Brain microvascular endothelial cell (primary cell): ENCODE data around the gene NSFL1C.

Experiments
- DNase-seq: peaks from one replicate; pipeline ENCODE4 v3.0.0-alpha.2; 2020
- H3K27ac ChIP-seq: fragments of 250-450 bp; sonication (Bioruptor Pico); 2 replicates; pipeline ENCODE4 v1.5.1; 2020; ENCODE audit warnings: mild to moderate bottlenecking, moderate library complexity
- H3K27me3 ChIP-seq: fragments of 250-450 bp; sonication (Bioruptor Pico); replicated peaks from 2 replicates; pipeline ENCODE4 v1.5.1; 2020; ENCODE audit warnings: mild to moderate bottlenecking
- H3K36me3 ChIP-seq: fragments of 250-450 bp; sonication (Bioruptor Pico); replicated peaks from 2 replicates; pipeline ENCODE4 v1.5.1; 2020; ENCODE audit warnings: mild to moderate bottlenecking
- H3K4me3 ChIP-seq: 2 replicates; pipeline ENCODE4 v1.5.1; 2011; ENCODE audit warnings: low read depth, mild to moderate bottlenecking, control low read depth, low read length, moderate library complexity
- in situ Hi-C: cut with HindIII; loops from 2 replicates; pipeline ENCODE4 v1.10.0; 2017; ENCODE audit warnings: low sequenced_read_pairs, low pct_ligation_motif_present
- TF ChIP-seq, protein P1 (sequence below): IDR thresholded peaks from 2 replicates; pipeline ENCODE4 v1.5.1; 2011; ENCODE audit warnings: low read depth, mild to moderate bottlenecking, moderate library complexity, low read length, control low read depth, inconsistent platforms; ENCODE audit errors: missing control alignments

NSFL1C gene

GRCh38 chr20:1462001-1462400 is 4.6 kb downstream of the NSFL1C start:
- TF ChIP-seq, protein P1, sequence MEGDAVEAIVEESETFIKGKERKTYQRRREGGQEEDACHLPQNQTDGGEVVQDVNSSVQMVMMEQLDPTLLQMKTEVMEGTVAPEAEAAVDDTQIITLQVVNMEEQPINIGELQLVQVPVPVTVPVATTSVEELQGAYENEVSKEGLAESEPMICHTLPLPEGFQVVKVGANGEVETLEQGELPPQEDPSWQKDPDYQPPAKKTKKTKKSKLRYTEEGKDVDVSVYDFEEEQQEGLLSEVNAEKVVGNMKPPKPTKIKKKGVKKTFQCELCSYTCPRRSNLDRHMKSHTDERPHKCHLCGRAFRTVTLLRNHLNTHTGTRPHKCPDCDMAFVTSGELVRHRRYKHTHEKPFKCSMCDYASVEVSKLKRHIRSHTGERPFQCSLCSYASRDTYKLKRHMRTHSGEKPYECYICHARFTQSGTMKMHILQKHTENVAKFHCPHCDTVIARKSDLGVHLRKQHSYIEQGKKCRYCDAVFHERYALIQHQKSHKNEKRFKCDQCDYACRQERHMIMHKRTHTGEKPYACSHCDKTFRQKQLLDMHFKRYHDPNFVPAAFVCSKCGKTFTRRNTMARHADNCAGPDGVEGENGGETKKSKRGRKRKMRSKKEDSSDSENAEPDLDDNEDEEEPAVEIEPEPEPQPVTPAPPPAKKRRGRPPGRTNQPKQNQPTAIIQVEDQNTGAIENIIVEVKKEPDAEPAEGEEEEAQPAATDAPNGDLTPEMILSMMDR, result no peak
- H3K36me3 ChIP-seq, result peaks cover 16% of the 10 kb centered on the region
- in situ Hi-C loops, result no loop called here
- no peak overlapping the region for H3K4me3 ChIP-seq
- H3K27ac ChIP-seq, result no peak overlapping the region
- no peak for DNase-seq
- H3K27me3 ChIP-seq, result no peaks in the 10 kb centered on the region

DNA sequence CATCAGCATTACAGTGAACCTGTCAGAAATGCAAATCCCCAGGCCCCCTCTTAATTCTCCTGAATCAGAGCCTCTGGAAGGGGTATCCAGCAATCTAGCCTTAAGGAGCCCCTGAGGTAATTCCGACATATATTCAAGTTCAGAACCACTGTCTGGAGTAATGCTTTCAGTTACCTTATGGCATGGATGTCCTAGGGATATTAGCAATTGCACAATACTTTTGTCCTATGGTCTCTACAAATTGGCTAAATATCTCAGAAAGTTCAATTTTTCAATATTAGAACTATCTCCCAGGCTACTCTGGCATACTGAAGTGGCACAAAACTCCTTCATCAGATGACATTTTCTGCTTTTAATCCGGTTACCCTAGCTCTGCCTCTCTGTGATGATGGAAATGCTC is 6.4 kb downstream of the NSFL1C start:
- Histone ChIP-seq H3K4me3 (no peak overlapping the region), H3K27ac (no peak overlapping the region), H3K36me3 (peaks cover 21% of the 10 kb centered on the region), H3K27me3 (no peaks in the 10 kb centered on the region)
- no peak for DNase-seq
- in situ Hi-C loops, result no loop called here
- TF ChIP-seq, protein P1, result no peak

DNA sequence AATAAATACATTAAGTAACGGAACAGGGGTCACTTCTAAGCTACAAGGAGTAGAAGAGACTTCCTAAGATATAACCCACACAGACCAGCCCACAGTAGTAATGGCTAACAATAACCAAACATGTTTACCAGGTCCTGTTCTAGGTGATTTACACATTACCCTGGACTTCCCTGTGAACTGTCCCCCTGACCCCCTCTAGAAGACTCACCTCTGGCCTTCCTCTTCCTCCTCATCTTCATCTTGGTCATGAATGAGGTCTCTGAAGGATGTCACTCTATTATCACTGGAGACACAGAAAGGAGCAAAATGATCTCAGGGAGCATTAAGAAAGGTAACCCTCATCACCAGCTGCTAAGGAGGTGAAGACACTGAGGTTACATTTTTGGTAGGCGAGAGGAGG is 8.7 kb downstream of the NSFL1C start:
- TF ChIP-seq, protein P1, result no peak
- in situ Hi-C loops, result no loop called here
- peaks cover 42% of the 10 kb centered on the region for H3K36me3 ChIP-seq

GRCh38 chr20:1456300-1456699 is 10.3 kb downstream of the NSFL1C start:
- Histone ChIP-seq H3K4me3 (no peak overlapping the region), H3K27me3 (no peaks in the 10 kb centered on the region), H3K27ac (peak overlapping the region; percentile 58), H3K36me3 (peaks cover 59% of the 10 kb centered on the region)
- TF ChIP-seq, protein P1, result no peak
- in situ Hi-C loops, result no loop called here
- DNase-seq, result peak; percentile 52

More for the DNA sequence above, 8.7 kb downstream of the NSFL1C start:
- Histone ChIP-seq H3K4me3 (no peak overlapping the region), H3K27me3 (no peaks in the 10 kb centered on the region), H3K27ac (no peak overlapping the region)
- DNase-seq, result no peak

GRCh38 chr20:1450926-1451491 is 15.6 kb downstream of the NSFL1C start:
- no peaks in the 10 kb centered on the region for H3K27me3 ChIP-seq
- H3K4me3 ChIP-seq, result no peak overlapping the region
- H3K36me3 ChIP-seq, result peaks cover 84% of the 10 kb centered on the region
- in situ Hi-C loops, result no loop called here
- TF ChIP-seq, protein P1, result no peak
- no peak overlapping the region for H3K27ac ChIP-seq
- DNase-seq, result no peak

- in situ Hi-C loops, result loop anchor here (25.0 kb wide), 1 partner anchor 137 kb away; no protein-coding TSS in a partner anchor
- H3K27ac ChIP-seq, result no peak overlapping the region
- no peaks in the 10 kb centered on the region for H3K27me3 ChIP-seq
- H3K4me3 ChIP-seq, result no peak overlapping the region
- H3K36me3 ChIP-seq, result peaks cover 85% of the 10 kb centered on the region
- no peak for DNase-seq
- TF ChIP-seq, protein P1, result no peak
Observed at GRCh38 chr20:1449370-1449769, 17.3 kb downstream of the NSFL1C start.
